HG03460 (cell line): ENCODE results near the gene PTF1A.

Source experiments
- ATAC-seq: cut with Tn5 transposase; IDR thresholded peaks from one replicate; pipeline ENCODE4 v1.9.1; 2021; ENCODE audit not compliant: unreplicated experiment

PTF1A gene

GRCh38 chr10:23191764-23192711 lies at the start of gene PTF1A:
Gene PTF1A (plus strand): TSS chr10:23192312. CDS start chr10:23192531, 219 bp downstream.
- no peak for ATAC-seq

- no peak for ATAC-seq
Measured at GRCh38 chr10:23146258-23146657, 45.9 kb upstream of the PTF1A start.

- ATAC-seq: no peak
Measured at GRCh38 chr10:23147035-23147434, 45.1 kb upstream of the PTF1A start.

DNA sequence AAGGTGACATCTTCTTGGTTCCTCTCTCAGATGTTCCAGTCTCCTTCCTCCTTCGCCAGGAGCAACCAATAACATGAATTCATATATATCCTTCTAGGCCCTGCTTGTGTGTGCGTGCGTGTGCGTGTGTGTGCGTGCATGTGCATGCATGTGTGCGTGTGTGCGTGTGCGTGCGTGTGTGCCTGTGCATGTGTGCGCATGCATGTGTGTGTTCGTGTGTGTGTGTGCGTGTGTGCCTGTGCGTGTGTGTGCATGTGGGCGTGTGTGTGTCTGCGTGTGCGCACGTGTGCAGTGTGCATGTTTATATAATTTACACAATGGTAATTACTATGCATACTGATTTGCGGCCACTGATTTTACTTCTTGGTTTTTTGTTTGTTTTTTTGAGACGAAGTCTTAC lies 43.9 kb upstream of the PTF1A start:
- ATAC-seq: no peak

DNA sequence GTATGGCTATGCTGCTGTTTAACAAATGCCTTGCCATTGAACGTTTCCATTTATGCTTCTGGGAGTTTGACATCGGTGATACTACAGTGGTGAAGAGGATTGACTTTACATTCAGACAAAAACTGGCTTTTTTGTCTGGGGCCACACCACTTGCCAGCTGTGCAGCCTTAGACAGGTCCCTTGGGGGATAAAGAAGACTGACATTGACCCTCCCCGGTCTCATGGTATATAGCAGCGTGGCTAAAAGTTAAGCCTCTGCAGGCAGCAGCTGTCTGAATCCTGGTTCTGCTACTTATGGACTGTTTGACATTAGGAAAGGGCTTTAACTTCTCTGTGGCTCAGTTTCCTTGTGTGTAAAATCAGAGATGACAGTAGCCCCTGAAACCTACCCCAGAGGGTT lies 42.0 kb upstream of the PTF1A start:
- ATAC-seq: no peak

DNA sequence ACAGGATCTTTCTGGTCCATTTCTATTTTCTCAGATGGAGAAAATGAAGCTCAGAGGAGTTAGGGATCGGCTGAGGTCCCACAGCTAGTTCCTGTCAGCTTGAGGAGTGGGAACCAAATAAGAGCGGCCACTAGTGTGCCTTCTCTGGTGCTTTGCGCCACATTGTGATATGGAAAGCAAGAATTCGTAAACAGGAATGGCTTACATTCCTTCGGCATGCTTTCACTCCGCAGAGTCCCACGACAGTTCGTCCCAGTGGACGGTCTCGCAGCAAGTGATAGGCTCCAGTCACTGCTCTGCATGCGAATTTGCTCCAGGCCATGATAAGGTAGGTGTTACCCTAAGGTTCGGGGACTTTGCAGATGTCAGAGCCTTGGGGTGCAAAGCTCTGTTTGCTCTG lies 41.5 kb upstream of the PTF1A start:
- no peak for ATAC-seq

DNA sequence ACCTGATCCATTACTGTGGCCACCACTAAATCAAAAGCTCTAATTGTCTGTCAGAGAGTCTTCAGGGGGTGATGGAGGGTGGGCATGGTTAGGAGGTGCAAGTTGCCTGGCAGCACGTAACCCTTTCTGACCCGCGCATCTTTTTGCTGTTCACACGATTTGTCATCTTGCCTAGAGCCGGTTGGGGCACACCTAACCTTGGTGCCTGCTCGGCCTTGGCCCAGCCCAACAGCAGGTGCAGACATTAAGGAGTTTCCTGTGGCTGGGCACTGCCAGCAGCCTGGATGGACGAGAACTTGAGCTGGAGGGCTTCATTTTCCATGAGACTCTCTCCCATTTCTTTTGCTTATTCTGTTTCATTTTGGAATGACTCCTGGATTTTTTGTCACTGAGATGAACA lies 41.0 kb upstream of the PTF1A start:
- no peak for ATAC-seq

DNA sequence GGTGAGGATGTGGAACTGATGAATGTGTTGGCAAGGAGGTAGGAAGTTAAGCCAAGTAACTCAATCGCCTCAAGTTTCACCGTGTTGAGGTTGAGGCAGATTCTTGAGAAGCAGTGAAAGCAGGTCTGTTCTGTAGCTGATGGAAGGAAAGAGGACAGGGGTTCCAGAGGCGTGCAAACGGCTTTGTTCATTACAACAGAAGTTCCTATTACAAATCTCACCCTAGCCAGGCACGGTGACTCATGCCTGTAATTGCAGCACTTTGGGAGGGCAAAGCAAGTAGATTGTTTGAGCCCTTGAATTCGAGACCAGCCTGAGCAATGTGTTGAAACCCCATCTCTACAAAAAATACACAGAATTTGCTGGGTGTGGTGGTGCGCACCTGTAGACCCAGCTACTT lies 36.9 kb upstream of the PTF1A start:
- ATAC-seq: no peak

- ATAC-seq: no peak
Measured at GRCh38 chr10:23156447-23157150, 35.5 kb upstream of the PTF1A start.

DNA sequence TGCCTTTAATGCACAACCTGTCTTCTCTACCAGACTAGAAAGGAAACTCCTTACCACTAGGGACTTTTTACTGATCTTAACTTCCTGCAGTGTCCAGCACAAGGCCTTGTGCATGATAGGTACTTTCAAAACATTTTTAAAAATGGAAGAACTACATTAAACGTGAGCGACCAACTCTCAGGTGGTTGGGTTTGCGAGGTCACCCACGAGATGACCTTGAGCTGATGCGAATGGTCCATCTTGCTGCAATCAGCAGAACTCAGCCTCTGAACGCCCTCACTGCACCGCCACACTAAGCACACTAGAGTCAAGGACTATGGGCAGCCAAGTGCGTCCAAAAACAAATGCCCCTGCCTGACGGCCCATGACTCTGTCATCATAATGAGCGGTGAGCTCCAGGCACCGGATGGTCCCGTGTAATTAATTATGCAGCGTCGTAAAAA lies 34.9 kb upstream of the PTF1A start:
- ATAC-seq: peak; percentile 49

GRCh38 chr10:23157691-23158369 lies 34.3 kb upstream of the PTF1A start:
- ATAC-seq: peak; percentile 68

GRCh38 chr10:23158370-23158769 lies 33.7 kb upstream of the PTF1A start:
- ATAC-seq: peak; percentile 55

DNA sequence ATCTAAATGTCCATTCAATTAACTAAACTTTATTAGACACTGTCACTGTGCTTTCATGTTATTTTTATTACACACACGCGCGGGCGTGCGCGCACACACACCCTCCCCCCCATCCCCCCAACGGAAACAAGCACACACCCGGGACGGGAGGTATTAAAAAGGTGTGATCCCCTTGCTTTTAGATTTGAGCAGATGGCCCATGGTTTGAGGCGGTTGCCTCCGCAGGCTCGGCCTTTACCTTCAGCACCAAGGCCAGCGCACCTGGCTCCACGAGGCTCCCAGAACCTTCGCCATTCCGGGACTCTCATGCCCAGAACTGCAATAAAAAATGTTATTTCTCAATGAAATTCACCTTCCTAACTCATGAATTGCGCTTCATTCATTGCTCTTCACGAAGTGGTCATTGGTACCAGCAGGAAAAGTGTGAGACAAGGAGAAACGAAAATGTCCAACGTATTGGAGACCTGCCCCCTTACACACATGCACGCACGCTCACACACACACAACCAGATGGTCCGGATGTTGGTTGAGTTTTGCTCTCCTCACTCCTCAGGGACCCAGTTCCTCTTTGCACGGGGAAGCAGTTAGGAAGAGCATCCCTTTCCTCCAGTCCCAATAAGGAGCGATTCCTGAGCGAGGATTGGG lies 20.8 kb upstream of the PTF1A start:
- no peak for ATAC-seq

- no peak for ATAC-seq
Measured at GRCh38 chr10:23172429-23173213, 19.5 kb upstream of the PTF1A start.

DNA sequence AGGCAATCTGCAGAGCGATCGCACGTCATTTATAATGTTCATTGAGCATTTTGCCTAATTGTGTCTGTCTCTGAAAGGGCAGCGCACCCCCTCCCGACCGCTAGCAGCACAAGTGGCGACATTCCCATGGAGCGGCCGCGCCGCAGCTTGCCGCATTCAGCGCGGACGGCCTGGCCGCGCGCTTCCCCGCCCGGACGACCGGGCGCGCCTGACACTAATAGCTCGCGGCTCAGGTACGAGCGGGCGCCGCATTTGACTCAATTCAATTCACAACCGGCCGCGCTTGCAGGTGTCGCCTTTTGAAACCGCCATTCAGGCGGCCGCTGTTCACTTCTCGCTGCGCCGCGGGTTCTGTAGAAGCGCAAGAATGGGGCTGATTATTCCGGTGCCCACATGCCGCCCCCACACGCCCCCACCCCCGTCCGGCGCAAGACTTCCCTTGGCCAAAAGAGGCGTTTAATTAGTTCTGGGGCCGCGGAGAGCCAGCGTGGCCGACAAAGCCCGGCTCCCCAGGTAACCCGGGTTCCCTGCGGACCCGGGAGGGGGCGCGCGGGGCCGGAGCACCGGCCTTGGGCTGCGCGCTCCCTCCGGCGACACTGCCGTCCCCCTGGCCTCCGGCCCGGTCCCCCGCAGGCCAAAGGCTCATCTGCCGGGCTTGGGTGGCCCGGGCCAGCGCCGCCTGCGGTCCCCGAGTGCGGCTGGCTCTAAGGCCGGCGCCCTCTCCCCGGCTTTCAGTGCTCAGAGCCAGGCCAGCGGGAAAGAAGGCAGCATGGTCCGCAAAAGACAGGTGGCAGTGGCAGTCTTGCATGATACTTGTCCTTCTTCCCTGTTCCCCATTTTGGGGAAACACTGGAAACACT lies 18.7 kb upstream of the PTF1A start:
- no peak for ATAC-seq

- no peak for ATAC-seq
Measured at GRCh38 chr10:23174074-23174976, 17.8 kb upstream of the PTF1A start.

- no peak for ATAC-seq
Measured at GRCh38 chr10:23174977-23175512, 17.1 kb upstream of the PTF1A start.

DNA sequence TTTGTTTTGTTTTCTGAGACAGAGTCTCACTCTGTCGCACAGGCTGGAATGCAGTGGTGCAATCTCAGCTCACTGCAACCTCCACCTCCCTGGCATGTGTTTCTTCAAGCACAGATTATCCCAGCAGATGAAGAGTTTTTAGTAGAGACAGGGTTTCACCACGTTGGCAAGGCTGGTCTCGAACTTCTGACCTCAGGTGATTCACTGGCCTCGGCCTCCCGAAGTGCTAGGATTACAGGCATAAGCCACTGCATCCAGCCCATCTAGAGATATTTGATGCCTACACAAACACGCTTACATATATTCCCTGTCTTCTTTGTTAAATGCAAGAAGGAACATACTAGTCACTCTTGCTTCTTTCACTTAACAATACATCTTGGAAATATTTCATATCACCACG lies 5.9 kb upstream of the PTF1A start:
- no peak for ATAC-seq
